ENCODE data around the gene WDFY4. TPM values are rescaled to one million over a fixed set of nuclear protein-coding genes. Genes with fewer than 3 reads are reported as not detected.

Gene WDFY4
- total and polyA plus RNA-seq, 7 experiments from 2014 or later: 0.12 to 39.3 (median 1.5) TPM

- peaks cover 0 to 2% (median 0%) of the 10 kb centered on the region in 11 donors for H3K9me3 Mint-ChIP-seq
- no peak for ATAC-seq
Observed at GRCh38 chr10:48772059-48772458, 87.4 kb downstream of the WDFY4 start.

DNA sequence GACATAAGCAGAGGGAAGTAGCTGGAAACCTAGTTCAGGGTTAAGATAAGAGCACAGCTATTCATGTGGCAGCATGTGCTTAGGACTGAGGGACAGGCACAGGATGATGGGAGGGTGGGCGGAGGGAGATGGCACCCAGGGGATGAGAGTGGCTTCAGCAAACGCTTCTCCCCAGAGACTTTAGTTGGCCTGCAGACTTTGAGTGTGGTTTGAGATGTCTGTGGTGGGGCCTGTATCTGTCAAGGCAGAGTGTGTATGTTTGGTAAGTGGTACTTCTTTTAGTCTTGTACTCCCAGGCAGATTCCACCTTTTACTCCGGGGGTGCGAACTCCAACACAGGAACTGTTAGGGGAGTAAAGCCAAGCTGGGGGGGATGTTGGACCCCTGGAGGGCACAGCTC is 88.9 kb downstream of the WDFY4 start:
- peaks cover 0 to 2% (median 0%) of the 10 kb centered on the region in 11 donors for H3K9me3 Mint-ChIP-seq
- H3K27ac Mint-ChIP-seq: no peak overlapping the region
- peaks cover 0 to 3% (median 0%) of the 10 kb centered on the region in 7 donors for H3K4me1 Mint-ChIP-seq
- ATAC-seq (no peak), DNase-seq (no peak)
- intact Hi-C loops (cut with micrococcal nuclease): no loop called here
- Histone ChIP-seq H3K4me3 (ENCODE audit: low read length) (no peak overlapping the region), H3K4me1 (ENCODE audit: control insufficient read depth in 2 of 2, insufficient read depth in 2 of 2, low read length in 2 of 2) (no peaks in the 10 kb centered on the region), H3K36me3 (ENCODE audit: control insufficient read depth in 2 of 3, insufficient read depth in 3 of 3, low read length in 3 of 3) (no peaks in the 10 kb centered on the region), H3K27me3 (ENCODE audit: control insufficient read depth in 2 of 2, insufficient read depth in 2 of 2, low read length in 2 of 2) (no peaks in the 10 kb centered on the region), H3K27ac (ENCODE audit: low read depth, low read length) (no peak overlapping the region), H3K9me3 (ENCODE audit: control insufficient read depth in 2 of 3, low read length in 3 of 3) (no peaks in the 10 kb centered on the region)
- POLR2A ChIA-PET: no interaction called here
- peaks cover 0 to 3% (median 0%) of the 10 kb centered on the region in 5 donors for H3K27me3 Mint-ChIP-seq
- H3K36me3 Mint-ChIP-seq: no peaks in the 10 kb centered on the region
- no peak overlapping the region for H3K4me3 Mint-ChIP-seq
- CTCF ChIA-PET: interaction anchor here (0.6 kb wide), 2 partner anchors 11 to 510 kb away, joined by 3 to 4 read pairs; no protein-coding TSS in a partner anchor

More at GRCh38 chr10:48772059-48772458, 87.4 kb downstream of the WDFY4 start:
- Mint-ChIP-seq H3K27ac (no peak overlapping the region), H3K27me3 (peaks cover 0 to 3% (median 0%) of the 10 kb centered on the region in 5 donors), H3K36me3 (no peaks in the 10 kb centered on the region), H3K4me1 (peaks cover 0 to 3% (median 0%) of the 10 kb centered on the region in 7 donors), H3K4me3 (no peak overlapping the region)
- CTCF ChIA-PET: no interaction called here
- no peak for DNase-seq
- no peaks in the 10 kb centered on the region for H3K27me3 ChIP-seq (ENCODE audit: control insufficient read depth in 2 of 2, insufficient read depth in 2 of 2, low read length in 2 of 2)
- POLR2A ChIA-PET: no interaction called here
- intact Hi-C loops (cut with micrococcal nuclease): no loop called here
- no peak overlapping the region for H3K27ac ChIP-seq (ENCODE audit: low read depth, low read length)
- H3K9me3 ChIP-seq (ENCODE audit: control insufficient read depth in 2 of 3, low read length in 3 of 3): no peaks in the 10 kb centered on the region
- no peaks in the 10 kb centered on the region for H3K36me3 ChIP-seq (ENCODE audit: control insufficient read depth in 2 of 3, insufficient read depth in 3 of 3, low read length in 3 of 3)
- no peaks in the 10 kb centered on the region for H3K4me1 ChIP-seq (ENCODE audit: control insufficient read depth in 2 of 2, insufficient read depth in 2 of 2, low read length in 2 of 2)
- no peak overlapping the region for H3K4me3 ChIP-seq (ENCODE audit: low read length)

DNA sequence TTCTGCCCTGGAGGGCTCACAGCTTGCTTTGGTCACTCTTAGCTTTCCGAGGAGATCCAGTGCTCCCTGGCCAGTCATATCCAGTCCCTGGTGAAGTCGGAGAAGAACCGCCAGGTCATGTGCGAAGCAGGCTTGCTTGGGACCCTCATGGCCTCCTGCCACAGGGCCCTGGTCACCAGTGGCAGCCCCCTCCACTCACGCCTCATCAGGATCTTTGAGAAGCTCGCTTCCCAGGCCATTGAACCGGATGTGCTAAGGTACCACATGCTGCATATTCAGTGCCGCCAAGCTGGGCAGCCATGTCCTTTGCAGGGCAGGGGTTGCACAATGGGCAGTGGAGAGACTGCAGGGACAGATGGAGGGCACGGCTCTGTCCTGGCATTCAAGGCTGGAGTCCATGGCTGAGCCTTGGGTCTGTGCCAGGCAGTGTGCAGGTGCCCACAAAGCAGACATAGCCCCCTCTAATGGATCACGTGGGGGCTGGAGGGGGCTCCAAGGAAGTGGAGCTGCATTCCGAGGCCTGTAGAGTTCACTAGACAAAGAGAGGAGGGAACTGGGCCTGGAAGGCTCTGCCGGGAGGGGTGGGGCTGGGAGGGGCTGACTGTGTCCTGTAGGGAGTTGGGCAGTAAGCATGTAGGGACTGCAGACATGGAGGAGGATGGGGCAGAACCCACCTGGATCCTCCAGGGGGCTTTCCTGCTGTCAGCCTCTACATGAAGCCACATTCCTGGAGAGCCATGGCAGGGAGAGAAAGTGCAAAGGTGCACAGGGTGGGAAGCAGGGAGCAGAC is 89.9 kb downstream of the WDFY4 start:
- Histone ChIP-seq H3K36me3 (ENCODE audit: control insufficient read depth in 2 of 3, insufficient read depth in 3 of 3, low read length in 3 of 3) (no peaks in the 10 kb centered on the region), H3K4me3 (ENCODE audit: low read length) (no peak overlapping the region), H3K4me1 (ENCODE audit: control insufficient read depth in 2 of 2, insufficient read depth in 2 of 2, low read length in 2 of 2) (no peaks in the 10 kb centered on the region), H3K27me3 (ENCODE audit: control insufficient read depth in 2 of 2, insufficient read depth in 2 of 2, low read length in 2 of 2) (no peaks in the 10 kb centered on the region), H3K27ac (ENCODE audit: low read depth, low read length) (no peak overlapping the region), H3K9me3 (ENCODE audit: control insufficient read depth in 2 of 3, low read length in 3 of 3) (no peaks in the 10 kb centered on the region)
- Mint-ChIP-seq H3K27ac (no peak overlapping the region), H3K9me3 (peaks cover 0 to 2% (median 0%) of the 10 kb centered on the region in 11 donors), H3K36me3 (no peaks in the 10 kb centered on the region), H3K27me3 (peaks cover 0 to 3% (median 0%) of the 10 kb centered on the region in 5 donors), H3K4me3 (no peak overlapping the region), H3K4me1 (no peaks in the 10 kb centered on the region)
- DNase-seq: no peak
- POLR2A ChIA-PET: no interaction called here
- ATAC-seq: no peak
- intact Hi-C loops (cut with micrococcal nuclease): no loop called here
- CTCF ChIA-PET: no interaction called here

- ChIA-PET POLR2A (no interaction called here), CTCF (no interaction called here)
- Histone ChIP-seq H3K27me3 (ENCODE audit: control insufficient read depth in 2 of 2, insufficient read depth in 2 of 2, low read length in 2 of 2) (no peaks in the 10 kb centered on the region), H3K27ac (ENCODE audit: low read depth, low read length) (no peak overlapping the region), H3K36me3 (ENCODE audit: control insufficient read depth in 2 of 3, insufficient read depth in 3 of 3, low read length in 3 of 3) (no peaks in the 10 kb centered on the region), H3K4me1 (ENCODE audit: control insufficient read depth in 2 of 2, insufficient read depth in 2 of 2, low read length in 2 of 2) (no peaks in the 10 kb centered on the region), H3K9me3 (ENCODE audit: control insufficient read depth in 2 of 3, low read length in 3 of 3) (no peaks in the 10 kb centered on the region), H3K4me3 (ENCODE audit: low read length) (no peak overlapping the region)
- peaks cover 0 to 2% (median 0%) of the 10 kb centered on the region in 11 donors for H3K9me3 Mint-ChIP-seq
- DNase-seq: no peak
- H3K4me1 Mint-ChIP-seq: peaks cover 0 to 2% (median 0%) of the 10 kb centered on the region in 7 donors
- H3K27me3 Mint-ChIP-seq: peaks cover 0 to 3% (median 0%) of the 10 kb centered on the region in 5 donors
- H3K27ac Mint-ChIP-seq: no peak overlapping the region
- H3K36me3 Mint-ChIP-seq: no peaks in the 10 kb centered on the region
- intact Hi-C loops (cut with micrococcal nuclease): no loop called here
- no peak overlapping the region for H3K4me3 Mint-ChIP-seq
- no peak for ATAC-seq
Observed at GRCh38 chr10:48775206-48775517, 90.5 kb downstream of the WDFY4 start.

DNA sequence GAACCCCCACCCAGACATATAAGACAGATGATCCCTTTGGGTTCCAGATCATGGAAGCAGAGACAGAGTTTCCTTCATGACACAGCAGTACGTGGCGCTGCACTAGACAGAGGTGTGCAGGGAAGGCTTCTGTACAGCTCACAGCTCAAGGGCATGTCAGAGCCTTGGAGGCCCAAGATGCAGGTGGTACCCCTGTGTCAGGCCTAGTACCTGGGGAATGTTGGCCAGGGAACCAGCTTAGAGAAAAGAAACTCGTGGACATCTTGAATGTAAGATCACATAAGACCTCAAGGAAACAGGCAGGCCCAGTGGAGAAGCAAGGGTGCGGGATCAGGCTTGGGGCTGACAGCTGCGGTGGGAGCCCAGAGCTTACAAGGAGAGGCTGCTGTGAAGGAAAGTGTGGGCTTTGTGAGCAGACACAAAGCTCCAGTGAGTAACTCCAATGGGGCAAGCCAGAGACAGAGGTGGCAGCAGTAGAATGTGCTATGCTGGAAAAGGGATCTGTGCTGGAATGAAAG is 91.4 kb downstream of the WDFY4 start:
- no peak overlapping the region for H3K4me3 Mint-ChIP-seq
- peaks cover 0 to 2% (median 0%) of the 10 kb centered on the region in 11 donors for H3K9me3 Mint-ChIP-seq
- peaks cover 0 to 3% (median 0%) of the 10 kb centered on the region in 5 donors for H3K27me3 Mint-ChIP-seq
- H3K9me3 ChIP-seq (ENCODE audit: control insufficient read depth in 2 of 3, low read length in 3 of 3): no peaks in the 10 kb centered on the region
- no peak overlapping the region for H3K27ac ChIP-seq (ENCODE audit: low read depth, low read length)
- POLR2A ChIA-PET: no interaction called here
- DNase-seq (no peak), ATAC-seq (no peak)
- no peaks in the 10 kb centered on the region for H3K27me3 ChIP-seq (ENCODE audit: control insufficient read depth in 2 of 2, insufficient read depth in 2 of 2, low read length in 2 of 2)
- H3K36me3 ChIP-seq (ENCODE audit: control insufficient read depth in 2 of 3, insufficient read depth in 3 of 3, low read length in 3 of 3): no peaks in the 10 kb centered on the region
- no peaks in the 10 kb centered on the region for H3K36me3 Mint-ChIP-seq
- H3K4me1 Mint-ChIP-seq: peaks cover 0 to 2% (median 0%) of the 10 kb centered on the region in 7 donors
- H3K4me1 ChIP-seq (ENCODE audit: control insufficient read depth in 2 of 2, insufficient read depth in 2 of 2, low read length in 2 of 2): no peaks in the 10 kb centered on the region
- H3K27ac Mint-ChIP-seq: no peak overlapping the region
- CTCF ChIA-PET: no interaction called here
- intact Hi-C loops (cut with micrococcal nuclease): no loop called here
- H3K4me3 ChIP-seq (ENCODE audit: low read length): no peak overlapping the region

- Mint-ChIP-seq H3K27me3 (peaks cover 0 to 3% (median 0%) of the 10 kb centered on the region in 5 donors), H3K9me3 (peaks cover 0 to 2% (median 0%) of the 10 kb centered on the region in 11 donors), H3K4me1 (peaks cover 0 to 2% (median 0%) of the 10 kb centered on the region in 7 donors), H3K27ac (no peak overlapping the region), H3K4me3 (no peak overlapping the region), H3K36me3 (no peaks in the 10 kb centered on the region)
- Histone ChIP-seq H3K4me1 (ENCODE audit: control insufficient read depth in 2 of 2, insufficient read depth in 2 of 2, low read length in 2 of 2) (no peaks in the 10 kb centered on the region), H3K36me3 (ENCODE audit: control insufficient read depth in 2 of 3, insufficient read depth in 3 of 3, low read length in 3 of 3) (no peaks in the 10 kb centered on the region), H3K27me3 (ENCODE audit: control insufficient read depth in 2 of 2, insufficient read depth in 2 of 2, low read length in 2 of 2) (no peaks in the 10 kb centered on the region), H3K27ac (ENCODE audit: low read depth, low read length) (no peak overlapping the region), H3K9me3 (ENCODE audit: control insufficient read depth in 2 of 3, low read length in 3 of 3) (no peaks in the 10 kb centered on the region), H3K4me3 (ENCODE audit: low read length) (no peak overlapping the region)
- ChIA-PET CTCF (no interaction called here), POLR2A (no interaction called here)
- intact Hi-C loops (cut with micrococcal nuclease): no loop called here
- ATAC-seq: no peak
- DNase-seq: no peak
Observed at GRCh38 chr10:48776528-48776927, 91.9 kb downstream of the WDFY4 start.

DNA sequence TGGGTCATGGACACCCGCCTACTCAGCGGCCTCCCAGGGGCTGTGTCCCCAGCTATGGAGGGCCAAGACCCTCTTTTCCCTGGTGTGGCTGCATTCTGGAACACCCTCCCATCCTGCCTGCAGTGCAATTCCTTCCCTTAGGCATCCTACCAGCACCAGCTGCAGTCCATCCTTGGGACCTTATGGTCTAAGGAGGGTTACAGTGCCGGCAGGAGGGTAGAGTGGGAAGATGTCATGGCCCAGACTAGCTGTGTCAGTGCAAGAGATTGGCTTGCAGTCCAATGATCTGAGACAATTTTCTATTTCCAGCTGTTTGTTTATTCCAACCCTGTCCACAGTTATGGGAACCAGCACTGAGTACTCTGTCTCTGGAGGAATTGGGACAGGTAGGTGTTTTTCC is 92.4 kb downstream of the WDFY4 start:
- intact Hi-C loops (cut with micrococcal nuclease): no loop called here
- no peak overlapping the region for H3K27ac ChIP-seq (ENCODE audit: low read depth, low read length)
- Mint-ChIP-seq H3K4me1 (peaks cover 0 to 2% (median 0%) of the 10 kb centered on the region in 7 donors), H3K27me3 (peaks cover 0 to 3% (median 0%) of the 10 kb centered on the region in 5 donors), H3K9me3 (no peaks in the 10 kb centered on the region), H3K27ac (no peak overlapping the region), H3K36me3 (no peaks in the 10 kb centered on the region), H3K4me3 (no peak overlapping the region)
- H3K9me3 ChIP-seq (ENCODE audit: control insufficient read depth in 2 of 3, low read length in 3 of 3): no peaks in the 10 kb centered on the region
- no peak overlapping the region for H3K4me3 ChIP-seq (ENCODE audit: low read length)
- H3K36me3 ChIP-seq (ENCODE audit: control insufficient read depth in 2 of 3, insufficient read depth in 3 of 3, low read length in 3 of 3): no peaks in the 10 kb centered on the region
- H3K4me1 ChIP-seq (ENCODE audit: control insufficient read depth in 2 of 2, insufficient read depth in 2 of 2, low read length in 2 of 2): no peaks in the 10 kb centered on the region
- H3K27me3 ChIP-seq (ENCODE audit: control insufficient read depth in 2 of 2, insufficient read depth in 2 of 2, low read length in 2 of 2): no peaks in the 10 kb centered on the region
- no peak for DNase-seq
- ChIA-PET CTCF (no interaction called here), POLR2A (no interaction called here)
- no peak for ATAC-seq
